SU-DHL-6 (cell line): ENCODE data around the gene CPSF4L.
"Not testable (repeated sequence)": the region's sequence is repeated elsewhere in the genome, so short reads cannot be mapped to it uniquely, and the experiment has no call there.

Experiments
- H2AFZ ChIP-seq: fragments of 200-600 bp; sonication (generic); 2 replicates; pipeline ENCODE4 v1.6.1; 2014; ENCODE audit warnings: low read depth, mild to moderate bottlenecking, moderate library complexity, mixed read lengths, antibody characterized with exemption, low read length; ENCODE audit not compliant: severe bottlenecking
- H3F3A ChIP-seq: fragments of 200-600 bp; shearing (Covaris generic); 2 replicates; pipeline ENCODE4 v1.6.0; 2016; ENCODE audit warnings: antibody characterized with exemption, mild to moderate bottlenecking; ENCODE audit not compliant: insufficient read depth
- H3K27ac ChIP-seq: fragments of 200-600 bp; sonication (generic); 2 replicates; pipeline ENCODE4 v1.5.1; 2016; ENCODE audit warnings: low read depth, mild to moderate bottlenecking, low read length, moderate library complexity, mixed read lengths
- H3K27me3 ChIP-seq: fragments of 200-600 bp; sonication (generic), shearing (Covaris generic); 2 replicates; pipeline ENCODE4 v1.6.0; 2014; ENCODE audit warnings: mild to moderate bottlenecking, low read length
- H3K36me3 ChIP-seq: fragments of 200-600 bp; sonication (generic); 2 replicates; pipeline ENCODE4 v1.6.1; 2014; ENCODE audit warnings: mild to moderate bottlenecking, low read length, mixed read lengths
- H3K4me2 ChIP-seq: fragments of 300-600, 200-600 bp; shearing (Covaris generic), sonication (generic); 2 replicates; pipeline ENCODE4 v1.6.0; 2014; ENCODE audit warnings: low read length, low read depth, mild to moderate bottlenecking; ENCODE audit not compliant: poor library complexity, severe bottlenecking
- H3K4me3 ChIP-seq: fragments of 200-600 bp; sonication (generic); 2 replicates; pipeline ENCODE4 v1.5.1; 2014; ENCODE audit warnings: antibody characterized with exemption, low read length, mild to moderate bottlenecking, mixed read lengths; ENCODE audit not compliant: insufficient read depth, poor library complexity, severe bottlenecking
- H3K79me2 ChIP-seq: fragments of 200-600 bp; sonication (generic); 2 replicates; pipeline ENCODE4 v1.6.1; 2014; ENCODE audit warnings: mild to moderate bottlenecking, low read length, moderate library complexity; ENCODE audit not compliant: insufficient read depth
- H3K9ac ChIP-seq: fragments of 200-600 bp; sonication (generic); 2 replicates; pipeline ENCODE4 v1.7.0; 2014; ENCODE audit warnings: mild to moderate bottlenecking, low read length
- H3K9me2 ChIP-seq: fragments of 200-600 bp; sonication (generic); replicated peaks from 2 replicates; pipeline ENCODE4 v1.6.1; 2014; ENCODE audit warnings: low read length; ENCODE audit not compliant: insufficient read depth
- H3K9me3 ChIP-seq: fragments of 200-600 bp; sonication (generic); 2 replicates; pipeline ENCODE4 v1.6.1; 2014; ENCODE audit warnings: low read length, mixed read lengths; ENCODE audit not compliant: insufficient read depth
- H4K20me1 ChIP-seq: fragments of 200-600 bp; sonication (generic); 2 replicates; pipeline ENCODE4 v1.6.1; 2014; ENCODE audit warnings: low read depth, mild to moderate bottlenecking, antibody characterized with exemption, low read length, moderate library complexity, mixed read lengths
- CTCF ChIP-seq: fragments of 200-600 bp; sonication (generic); IDR thresholded peaks from one replicate; pipeline ENCODE4 v1.5.1; 2017; ENCODE audit warnings: antibody characterized with exemption, mild to moderate bottlenecking, low read length, moderate library complexity; ENCODE audit not compliant: insufficient read depth, poor library complexity, severe bottlenecking
- EZH2phosphoT487 ChIP-seq: fragments of 200-600 bp; sonication (generic), shearing (Covaris generic); conservative IDR thresholded peaks from 2 replicates; pipeline ENCODE4 v1.6.1; 2018; ENCODE audit warnings: mild to moderate bottlenecking, antibody characterized with exemption, low read length, moderate library complexity, mixed read lengths

Gene CPSF4L

GRCh38 chr17:73261617-73261951, at the start of gene CPSF4L:
Gene CPSF4L (minus strand): TSS chr17:73261880. CDS start chr17:73261818, 62 bp downstream.
- Histone ChIP-seq H3F3A (no peaks in the 10 kb centered on the region), H3K27ac (no peak within 1 kb of the TSS), H4K20me1 (no peaks in the 10 kb centered on the region), H3K79me2 (no peaks in the 10 kb centered on the region), H3K4me3 (no peak within 1 kb of the TSS), H3K36me3 (no peaks in the 10 kb centered on the region), H3K27me3 (no peaks in the 10 kb centered on the region), H3K4me2 (no peak within 1 kb of the TSS), H3K9ac (no peak within 1 kb of the TSS), H3K9me3 (no peaks in the 10 kb centered on the region), H3K9me2 (no peaks in the 10 kb centered on the region), H2AFZ (no peak within 1 kb of the TSS)
- no peak for TF ChIP-seq EZH2phosphoT487
- TF ChIP-seq CTCF = no peak

GRCh38 chr17:73311428-73311780, 49.7 kb upstream of the CPSF4L start:
- H3F3A ChIP-seq = no peaks in the 10 kb centered on the region
- H2AFZ ChIP-seq = peak overlapping the region; percentile 34
- H3K4me2 ChIP-seq = peak overlapping the region; percentile 61
- TF ChIP-seq CTCF = no peak
- TF ChIP-seq EZH2phosphoT487 = no peak
- H3K9me3 ChIP-seq = no peaks in the 10 kb centered on the region
- H4K20me1 ChIP-seq = no peaks in the 10 kb centered on the region
- peak overlapping the region; percentile 42 for H3K4me3 ChIP-seq
- H3K27ac ChIP-seq = no peak overlapping the region
- H3K79me2 ChIP-seq = no peaks in the 10 kb centered on the region
- peak overlapping the region; percentile 24; the same call in 1 of the 2 replicates for H3K9ac ChIP-seq
- no peaks in the 10 kb centered on the region for H3K36me3 ChIP-seq
- no peaks in the 10 kb centered on the region for H3K27me3 ChIP-seq
- H3K9me2 ChIP-seq = no peaks in the 10 kb centered on the region

- H3K27me3 ChIP-seq = no peaks in the 10 kb centered on the region
- TF ChIP-seq EZH2phosphoT487 = no peak
- H3K9me2 ChIP-seq = no peaks in the 10 kb centered on the region
- H3K27ac ChIP-seq = no peak overlapping the region
- H4K20me1 ChIP-seq = no peaks in the 10 kb centered on the region
- peak overlapping the region; percentile 61 for H3K4me2 ChIP-seq
- no peak overlapping the region for H3K4me3 ChIP-seq
- peak overlapping the region; percentile 35; the same call in 1 of the 2 replicates for H3K9ac ChIP-seq
- H3K9me3 ChIP-seq = no peaks in the 10 kb centered on the region
- H3F3A ChIP-seq = no peaks in the 10 kb centered on the region
- H3K36me3 ChIP-seq = no peaks in the 10 kb centered on the region
- no peaks in the 10 kb centered on the region for H3K79me2 ChIP-seq
- no peak overlapping the region for H2AFZ ChIP-seq
Observed at GRCh38 chr17:73309727-73310596, 48.3 kb upstream of the CPSF4L start.

DNA sequence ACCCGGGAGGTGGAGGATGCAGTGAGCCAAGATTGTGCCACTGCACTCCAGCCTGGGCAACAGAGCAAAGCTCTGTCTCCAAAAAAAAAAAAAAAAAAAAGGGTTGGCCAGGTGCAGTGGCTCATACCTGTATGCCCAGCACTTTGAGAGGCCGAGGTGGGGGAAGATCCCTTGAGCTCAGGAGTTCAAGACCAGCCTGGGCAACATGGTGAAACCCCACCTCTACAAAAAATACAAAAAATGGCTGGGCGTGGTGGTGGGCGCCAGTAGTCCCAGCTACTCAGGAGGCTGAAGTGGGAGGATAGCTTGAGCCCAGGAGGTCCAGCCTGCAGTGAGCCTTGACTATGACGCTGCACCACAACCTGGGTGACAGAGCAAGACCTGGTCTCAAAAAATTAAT, 47.3 kb upstream of the CPSF4L start:
- H3K4me3 ChIP-seq, H3K36me3 ChIP-seq, H3K27ac ChIP-seq: not testable (repeated sequence)

More for the DNA sequence above, 47.3 kb upstream of the CPSF4L start:
- H3K27me3 ChIP-seq, H4K20me1 ChIP-seq, H3K4me2 ChIP-seq, H3K9ac ChIP-seq, H3K79me2 ChIP-seq, H3K9me3 ChIP-seq, H3F3A ChIP-seq, H2AFZ ChIP-seq, H3K9me2 ChIP-seq: not testable (repeated sequence)
